ENCODE measurements around the gene PTTG2.

DNA sequence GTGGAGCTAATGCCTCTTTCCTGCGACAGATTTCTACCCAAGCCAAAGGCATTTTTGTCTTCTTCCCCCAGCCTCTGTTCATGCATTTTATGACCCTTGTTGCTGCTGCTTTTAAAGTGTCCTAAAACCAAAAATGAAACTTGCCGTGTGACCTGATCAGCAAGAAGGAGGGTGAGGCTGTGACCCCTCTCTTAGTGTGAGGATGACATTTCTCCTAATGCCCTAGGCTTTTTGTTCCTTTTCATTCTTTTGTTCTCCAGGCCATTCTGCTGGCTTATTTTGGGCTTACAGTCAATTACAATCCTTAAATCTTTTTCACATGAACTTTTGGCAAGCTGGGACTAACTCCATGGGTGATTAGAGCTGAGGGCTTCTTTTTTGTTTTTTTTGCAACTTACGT is 34.4 kb downstream of the PTTG2 start:
- TF ChIP-seq CTCF (IDR thresholded peaks at IDR 0.05; ENCODE audit: poor library complexity, severe bottlenecking) (no peak), EZH2 (IDR thresholded peaks at IDR 0.05; ENCODE audit: borderline replicate concordance, insufficient read depth, low read length, poor library complexity, severe bottlenecking) (no peak), EP300 (conservative IDR thresholded peaks at IDR 0.05; ENCODE audit: poor library complexity, severe bottlenecking) (no peak), POLR2AphosphoS5 (IDR thresholded peaks at IDR 0.05) (no peak), MXI1 (conservative IDR thresholded peaks at IDR 0.05; ENCODE audit: poor library complexity, severe bottlenecking) (no peak), RAD21 (conservative IDR thresholded peaks at IDR 0.05) (no peak)
- TF ChIP-seq, protein P1, sequence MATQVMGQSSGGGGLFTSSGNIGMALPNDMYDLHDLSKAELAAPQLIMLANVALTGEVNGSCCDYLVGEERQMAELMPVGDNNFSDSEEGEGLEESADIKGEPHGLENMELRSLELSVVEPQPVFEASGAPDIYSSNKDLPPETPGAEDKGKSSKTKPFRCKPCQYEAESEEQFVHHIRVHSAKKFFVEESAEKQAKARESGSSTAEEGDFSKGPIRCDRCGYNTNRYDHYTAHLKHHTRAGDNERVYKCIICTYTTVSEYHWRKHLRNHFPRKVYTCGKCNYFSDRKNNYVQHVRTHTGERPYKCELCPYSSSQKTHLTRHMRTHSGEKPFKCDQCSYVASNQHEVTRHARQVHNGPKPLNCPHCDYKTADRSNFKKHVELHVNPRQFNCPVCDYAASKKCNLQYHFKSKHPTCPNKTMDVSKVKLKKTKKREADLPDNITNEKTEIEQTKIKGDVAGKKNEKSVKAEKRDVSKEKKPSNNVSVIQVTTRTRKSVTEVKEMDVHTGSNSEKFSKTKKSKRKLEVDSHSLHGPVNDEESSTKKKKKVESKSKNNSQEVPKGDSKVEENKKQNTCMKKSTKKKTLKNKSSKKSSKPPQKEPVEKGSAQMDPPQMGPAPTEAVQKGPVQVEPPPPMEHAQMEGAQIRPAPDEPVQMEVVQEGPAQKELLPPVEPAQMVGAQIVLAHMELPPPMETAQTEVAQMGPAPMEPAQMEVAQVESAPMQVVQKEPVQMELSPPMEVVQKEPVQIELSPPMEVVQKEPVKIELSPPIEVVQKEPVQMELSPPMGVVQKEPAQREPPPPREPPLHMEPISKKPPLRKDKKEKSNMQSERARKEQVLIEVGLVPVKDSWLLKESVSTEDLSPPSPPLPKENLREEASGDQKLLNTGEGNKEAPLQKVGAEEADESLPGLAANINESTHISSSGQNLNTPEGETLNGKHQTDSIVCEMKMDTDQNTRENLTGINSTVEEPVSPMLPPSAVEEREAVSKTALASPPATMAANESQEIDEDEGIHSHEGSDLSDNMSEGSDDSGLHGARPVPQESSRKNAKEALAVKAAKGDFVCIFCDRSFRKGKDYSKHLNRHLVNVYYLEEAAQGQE (IDR thresholded peaks at IDR 0.05; ENCODE audit: borderline replicate concordance), result no peak

Measured in neural cell (in vitro differentiated cells).